Measurements from ENCODE around the gene MLPH. TPM values are rescaled to one million over a fixed set of nuclear protein-coding genes. Genes with fewer than 3 reads are reported as not detected.

MLPH gene
- total RNA-seq, 1 donor from 2014 or later = 73.5 TPM

DNA sequence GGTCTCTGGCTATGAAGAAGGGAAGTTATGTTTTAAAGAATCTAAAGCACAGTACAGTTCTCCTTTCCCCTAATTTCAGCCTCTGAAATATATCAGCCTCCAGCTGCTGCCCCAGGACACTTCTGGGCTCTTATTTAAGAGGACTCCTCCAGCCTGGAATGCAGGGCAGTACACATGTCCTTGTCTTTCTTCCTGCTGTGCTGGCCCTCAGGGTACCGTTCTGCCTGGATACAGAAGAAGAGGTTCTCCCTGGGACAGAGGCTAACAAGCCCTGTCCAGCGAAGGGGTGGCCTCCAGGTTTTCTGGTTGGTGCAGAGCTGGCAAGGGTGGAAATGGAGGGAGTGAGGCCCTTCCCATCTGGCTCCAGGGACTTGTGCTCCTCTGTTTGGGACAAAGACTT is 22.1 kb downstream of the MLPH start:
- Histone ChIP-seq H3K9me3 (replicated peaks) (no peaks in the 10 kb centered on the region), H3K36me3 (peaks cover 13% of the 10 kb centered on the region), H3K4me1 (peaks cover 76% of the 10 kb centered on the region), H3K27ac (replicated peaks) (peak overlapping the region; percentile 92), H3K4me3 (no peak overlapping the region), H3K27me3 (ENCODE audit: low read depth) (no peaks in the 10 kb centered on the region)
- TF ChIP-seq, protein P1, sequence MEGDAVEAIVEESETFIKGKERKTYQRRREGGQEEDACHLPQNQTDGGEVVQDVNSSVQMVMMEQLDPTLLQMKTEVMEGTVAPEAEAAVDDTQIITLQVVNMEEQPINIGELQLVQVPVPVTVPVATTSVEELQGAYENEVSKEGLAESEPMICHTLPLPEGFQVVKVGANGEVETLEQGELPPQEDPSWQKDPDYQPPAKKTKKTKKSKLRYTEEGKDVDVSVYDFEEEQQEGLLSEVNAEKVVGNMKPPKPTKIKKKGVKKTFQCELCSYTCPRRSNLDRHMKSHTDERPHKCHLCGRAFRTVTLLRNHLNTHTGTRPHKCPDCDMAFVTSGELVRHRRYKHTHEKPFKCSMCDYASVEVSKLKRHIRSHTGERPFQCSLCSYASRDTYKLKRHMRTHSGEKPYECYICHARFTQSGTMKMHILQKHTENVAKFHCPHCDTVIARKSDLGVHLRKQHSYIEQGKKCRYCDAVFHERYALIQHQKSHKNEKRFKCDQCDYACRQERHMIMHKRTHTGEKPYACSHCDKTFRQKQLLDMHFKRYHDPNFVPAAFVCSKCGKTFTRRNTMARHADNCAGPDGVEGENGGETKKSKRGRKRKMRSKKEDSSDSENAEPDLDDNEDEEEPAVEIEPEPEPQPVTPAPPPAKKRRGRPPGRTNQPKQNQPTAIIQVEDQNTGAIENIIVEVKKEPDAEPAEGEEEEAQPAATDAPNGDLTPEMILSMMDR (IDR thresholded peaks at IDR 0.05; ENCODE audit: borderline replicate concordance) = no peak
- intact Hi-C loops (cut with micrococcal nuclease) = no loop called here
- no peak for DNase-seq

DNA sequence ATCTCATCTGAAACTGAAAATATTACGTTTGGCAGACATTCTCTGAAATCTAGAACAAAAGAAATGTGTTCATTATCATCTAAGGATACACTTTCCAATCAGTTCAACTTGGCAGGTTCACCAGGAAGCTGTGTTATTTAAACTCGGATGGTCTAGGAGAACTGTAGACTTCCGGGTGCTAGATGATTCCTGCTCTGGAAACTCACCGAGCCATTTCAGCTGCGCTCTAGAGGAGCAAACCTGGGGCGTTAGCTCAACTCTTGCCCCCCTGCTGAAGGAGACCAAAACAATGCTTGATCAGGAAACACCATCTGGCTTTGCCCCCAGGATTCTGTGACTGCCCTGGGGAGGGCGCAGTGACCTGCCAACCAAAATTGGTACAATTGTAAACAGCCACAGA is 22.9 kb downstream of the MLPH start:
- Histone ChIP-seq H3K36me3 (peaks cover 7% of the 10 kb centered on the region), H3K9me3 (replicated peaks) (no peaks in the 10 kb centered on the region), H3K27me3 (ENCODE audit: low read depth) (no peaks in the 10 kb centered on the region), H3K4me1 (peaks cover 82% of the 10 kb centered on the region), H3K27ac (replicated peaks) (peak overlapping the region; percentile 92), H3K4me3 (no peak overlapping the region)
- TF ChIP-seq, protein P1 (IDR thresholded peaks at IDR 0.05; ENCODE audit: borderline replicate concordance) = no peak
- intact Hi-C loops (cut with micrococcal nuclease) = loop anchor here (5.0 kb wide), 1 partner anchor 62 kb away; no protein-coding TSS in a partner anchor
- DNase-seq = no peak

DNA sequence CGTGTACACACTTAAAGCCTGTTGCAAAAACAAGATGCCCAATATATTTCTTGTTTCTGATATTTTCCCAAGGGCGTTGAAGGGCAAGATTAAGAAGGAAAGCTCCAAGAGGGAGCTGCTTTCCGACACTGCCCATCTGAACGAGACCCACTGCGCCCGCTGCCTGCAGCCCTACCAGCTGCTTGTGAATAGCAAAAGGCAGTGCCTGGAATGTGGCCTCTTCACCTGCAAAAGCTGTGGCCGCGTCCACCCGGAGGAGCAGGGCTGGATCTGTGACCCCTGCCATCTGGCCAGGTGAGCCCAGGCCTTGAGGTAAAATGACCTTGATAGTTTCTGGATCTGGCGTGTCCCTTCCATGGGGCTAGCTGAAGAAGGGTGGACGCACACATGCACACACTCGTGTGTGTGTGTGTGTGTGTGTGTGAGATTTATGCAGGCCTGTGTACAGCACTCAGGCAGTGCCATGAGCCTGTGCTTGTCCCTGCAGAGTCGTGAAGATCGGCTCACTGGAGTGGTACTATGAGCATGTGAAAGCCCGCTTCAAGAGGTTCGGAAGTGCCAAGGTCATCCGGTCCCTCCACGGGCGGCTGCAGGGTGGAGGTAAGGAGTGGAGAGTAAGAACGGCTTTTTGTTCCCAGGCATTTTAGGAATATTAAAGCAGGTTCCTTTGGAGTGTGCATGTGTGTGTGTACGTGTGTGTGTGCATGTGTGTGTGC is 23.6 kb downstream of the MLPH start:
- no peak for DNase-seq
- intact Hi-C loops (cut with micrococcal nuclease) = loop anchor here (5.0 kb wide), 1 partner anchor 62 kb away; no protein-coding TSS in a partner anchor
- H3K4me1 ChIP-seq = peaks cover 84% of the 10 kb centered on the region
- peaks cover 4% of the 10 kb centered on the region for H3K36me3 ChIP-seq
- TF ChIP-seq, protein P1 (IDR thresholded peaks at IDR 0.05; ENCODE audit: borderline replicate concordance) = no peak
- H3K27ac ChIP-seq (replicated peaks) = peak overlapping the region; percentile 92
- H3K4me3 ChIP-seq = no peak overlapping the region
- H3K9me3 ChIP-seq (replicated peaks) = no peaks in the 10 kb centered on the region
- H3K27me3 ChIP-seq (ENCODE audit: low read depth) = no peaks in the 10 kb centered on the region

DNA sequence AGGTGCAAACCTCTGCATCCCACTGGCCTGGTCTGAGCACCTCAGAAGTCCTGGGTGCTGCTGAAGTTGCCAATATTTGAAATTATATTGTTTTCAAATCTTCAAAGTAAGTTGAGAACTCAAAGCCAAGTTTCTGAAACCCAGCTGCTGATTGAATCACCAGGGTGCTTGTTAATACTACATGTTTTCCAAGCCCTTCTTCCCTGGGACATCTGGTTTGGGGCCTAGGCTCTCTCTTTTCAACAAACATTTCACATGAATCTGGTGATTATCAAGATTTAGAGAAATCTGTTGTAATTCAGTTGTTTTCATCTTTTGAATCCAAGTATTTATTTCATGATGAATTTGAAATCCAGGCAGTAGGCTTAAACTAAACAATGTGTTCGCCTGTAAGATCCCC is 24.4 kb downstream of the MLPH start:
- peaks cover 4% of the 10 kb centered on the region for H3K36me3 ChIP-seq
- no peak for DNase-seq
- H3K4me3 ChIP-seq = no peak overlapping the region
- H3K27me3 ChIP-seq (ENCODE audit: low read depth) = no peaks in the 10 kb centered on the region
- H3K4me1 ChIP-seq = peaks cover 88% of the 10 kb centered on the region
- no peaks in the 10 kb centered on the region for H3K9me3 ChIP-seq (replicated peaks)
- TF ChIP-seq, protein P1 (IDR thresholded peaks at IDR 0.05; ENCODE audit: borderline replicate concordance) = no peak
- intact Hi-C loops (cut with micrococcal nuclease) = loop anchor here (5.0 kb wide), 1 partner anchor 61 kb away; no protein-coding TSS in a partner anchor
- peak overlapping the region; percentile 92 for H3K27ac ChIP-seq (replicated peaks)

DNA sequence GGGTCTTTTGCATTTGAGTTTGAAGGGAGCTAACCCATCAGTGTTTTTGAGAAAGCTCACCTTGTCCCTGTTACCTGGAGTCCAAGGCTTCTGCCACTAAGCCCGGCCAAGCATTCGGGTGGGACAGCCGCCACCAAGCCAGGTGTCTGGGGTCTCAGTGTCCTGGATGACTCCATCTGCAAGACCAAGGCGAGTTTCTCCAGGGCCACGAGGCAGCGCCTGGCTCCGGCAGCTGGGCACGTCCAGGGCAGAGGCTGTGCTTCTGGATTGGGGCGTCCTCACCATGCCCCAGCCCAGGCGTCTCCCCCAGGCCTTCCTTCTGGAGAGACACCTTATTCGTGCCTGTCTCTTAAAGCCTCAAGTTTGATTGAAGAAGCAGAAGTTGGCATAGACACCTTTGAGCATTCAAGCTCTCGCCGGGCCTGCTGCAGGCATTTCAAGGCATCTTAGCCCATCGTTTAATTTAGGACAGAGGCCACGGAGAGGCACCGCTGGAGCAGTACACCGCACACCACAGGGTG is 24.9 kb downstream of the MLPH start:
- no peaks in the 10 kb centered on the region for H3K27me3 ChIP-seq (ENCODE audit: low read depth)
- TF ChIP-seq, protein P1 (IDR thresholded peaks at IDR 0.05; ENCODE audit: borderline replicate concordance) = no peak
- peak overlapping the region; percentile 92 for H3K27ac ChIP-seq (replicated peaks)
- peaks cover 4% of the 10 kb centered on the region for H3K36me3 ChIP-seq
- H3K9me3 ChIP-seq (replicated peaks) = no peaks in the 10 kb centered on the region
- DNase-seq = no peak
- intact Hi-C loops (cut with micrococcal nuclease) = loop anchor here (5.0 kb wide), 1 partner anchor 60 kb away; no protein-coding TSS in a partner anchor
- H3K4me1 ChIP-seq = peaks cover 88% of the 10 kb centered on the region
- no peak overlapping the region for H3K4me3 ChIP-seq

Measured in left ventricle myocardium inferior (tissue), 1 donor.